ENCODE results near the gene HOXD11. TPM values are rescaled to one million over a fixed set of nuclear protein-coding genes. Genes with fewer than 3 reads are reported as not detected.

HOXD11 gene
- total RNA-seq, 1 donor from 2014 or later: not detected

DNA sequence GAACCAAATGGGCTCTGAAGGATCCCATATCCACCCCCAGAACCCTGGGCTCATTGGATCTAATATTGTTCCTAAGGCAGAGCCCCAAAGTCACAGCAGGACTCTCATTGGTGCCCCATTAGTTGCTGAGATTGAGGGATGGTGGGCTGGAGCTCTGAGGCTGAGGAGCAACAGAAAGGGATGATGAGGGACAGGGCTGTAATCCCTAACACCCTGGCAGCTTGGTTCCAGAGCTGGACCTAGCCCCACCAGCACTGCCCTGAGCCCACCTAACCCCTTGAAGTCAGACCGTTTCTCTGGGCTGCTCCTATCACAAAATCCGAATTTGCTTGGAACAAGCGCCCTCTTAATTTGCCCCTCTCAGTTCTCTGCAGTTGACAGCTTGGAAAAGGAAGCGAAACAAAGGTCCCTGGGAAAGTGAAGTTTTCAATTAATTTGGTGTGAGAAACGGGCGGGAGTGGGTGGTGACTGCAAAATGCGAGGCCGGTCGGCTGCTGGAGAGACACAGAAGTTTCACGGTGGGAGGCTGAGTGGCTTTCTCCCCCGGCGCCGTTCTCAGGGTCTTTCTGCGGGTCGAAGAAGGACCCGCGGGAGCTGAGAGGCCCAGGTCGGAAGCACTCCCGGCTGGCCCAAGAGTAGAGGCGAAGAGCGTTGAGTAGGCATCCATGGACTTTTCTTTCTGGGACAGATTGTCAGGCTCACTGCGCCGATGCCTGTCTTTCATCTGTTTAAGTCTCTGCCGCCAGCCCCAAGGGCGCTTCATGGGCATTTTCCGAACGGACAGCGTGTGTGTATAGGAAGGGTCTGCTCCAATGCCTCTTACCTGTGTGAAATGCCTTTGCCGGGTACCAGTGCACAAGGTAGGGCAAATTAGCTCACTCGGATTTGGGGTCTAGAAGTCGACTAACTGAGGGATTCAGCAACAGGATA is 15.5 kb upstream of the HOXD11 start:
- FAIRE-seq (no peak), DNase-seq (ENCODE audit: low spot score in 2 of 2) (no peak)

GRCh38 chr2:176092270-176093144 is 14.6 kb upstream of the HOXD11 start, which contains the start of gene HOXD13:
HOXD13 (plus strand) TSS chr2:176092721; CDS start chr2:176092891, 170 bp downstream.
- FAIRE-seq (no peak), DNase-seq (ENCODE audit: low spot score in 2 of 2) (no peak)

DNA sequence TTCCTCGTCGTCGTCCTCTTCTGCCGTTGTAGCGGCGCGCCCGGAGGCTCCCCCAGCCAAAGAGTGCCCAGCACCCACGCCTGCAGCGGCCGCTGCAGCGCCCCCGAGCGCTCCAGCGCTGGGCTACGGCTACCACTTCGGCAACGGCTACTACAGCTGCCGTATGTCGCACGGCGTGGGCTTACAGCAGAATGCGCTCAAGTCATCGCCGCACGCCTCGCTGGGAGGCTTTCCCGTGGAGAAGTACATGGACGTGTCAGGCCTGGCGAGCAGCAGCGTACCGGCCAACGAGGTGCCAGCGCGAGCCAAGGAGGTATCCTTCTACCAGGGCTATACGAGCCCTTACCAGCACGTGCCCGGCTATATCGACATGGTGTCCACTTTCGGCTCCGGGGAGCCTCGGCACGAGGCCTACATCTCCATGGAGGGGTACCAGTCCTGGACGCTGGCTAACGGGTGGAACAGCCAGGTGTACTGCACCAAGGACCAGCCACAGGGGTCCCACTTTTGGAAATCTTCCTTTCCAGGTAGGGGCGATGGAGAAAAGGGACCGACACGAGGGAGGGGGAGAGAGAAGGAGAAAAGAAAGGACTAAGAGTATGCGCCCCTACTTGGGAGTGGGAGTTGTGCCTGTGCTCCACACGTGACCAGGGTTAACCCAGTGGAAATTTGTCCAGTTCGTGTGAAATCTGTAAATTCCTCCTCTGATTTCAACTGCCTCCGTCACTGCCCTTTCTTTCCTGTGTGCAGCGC is 13.8 kb upstream of the HOXD11 start:
- FAIRE-seq: no peak
- DNase-seq (ENCODE audit: low spot score in 2 of 2): no peak

DNA sequence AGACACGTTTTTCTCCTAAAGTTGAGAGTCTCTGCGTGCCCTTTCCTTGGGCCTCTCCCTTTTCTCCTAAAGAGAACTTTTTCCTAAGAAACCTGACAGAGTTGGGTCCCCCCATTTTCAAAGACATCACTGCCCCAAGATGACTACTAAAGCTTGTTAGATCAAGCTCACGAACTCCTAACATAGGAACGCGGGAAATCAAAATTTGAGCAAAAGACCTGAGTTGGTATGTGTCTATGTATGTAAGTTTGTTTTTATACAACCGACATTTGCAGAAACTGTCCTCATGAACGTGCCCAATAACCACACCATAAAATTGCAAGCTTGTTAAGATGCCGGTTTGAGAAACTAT is 13.2 kb upstream of the HOXD11 start:
- FAIRE-seq (no peak), DNase-seq (ENCODE audit: low spot score in 2 of 2) (no peak)

- no peak for DNase-seq (ENCODE audit: low spot score in 2 of 2)
- no peak for FAIRE-seq
These were observed 12.7 kb upstream of the HOXD11 start for GRCh38 chr2:176094349-176094748.

GRCh38 chr2:176095421-176095820 is 11.7 kb upstream of the HOXD11 start:
- no peak for DNase-seq (ENCODE audit: low spot score in 2 of 2)
- FAIRE-seq: no peak

- no peak for DNase-seq (ENCODE audit: low spot score in 2 of 2)
These were observed 10.7 kb upstream of the HOXD11 start for GRCh38 chr2:176096243-176096985.

DNA sequence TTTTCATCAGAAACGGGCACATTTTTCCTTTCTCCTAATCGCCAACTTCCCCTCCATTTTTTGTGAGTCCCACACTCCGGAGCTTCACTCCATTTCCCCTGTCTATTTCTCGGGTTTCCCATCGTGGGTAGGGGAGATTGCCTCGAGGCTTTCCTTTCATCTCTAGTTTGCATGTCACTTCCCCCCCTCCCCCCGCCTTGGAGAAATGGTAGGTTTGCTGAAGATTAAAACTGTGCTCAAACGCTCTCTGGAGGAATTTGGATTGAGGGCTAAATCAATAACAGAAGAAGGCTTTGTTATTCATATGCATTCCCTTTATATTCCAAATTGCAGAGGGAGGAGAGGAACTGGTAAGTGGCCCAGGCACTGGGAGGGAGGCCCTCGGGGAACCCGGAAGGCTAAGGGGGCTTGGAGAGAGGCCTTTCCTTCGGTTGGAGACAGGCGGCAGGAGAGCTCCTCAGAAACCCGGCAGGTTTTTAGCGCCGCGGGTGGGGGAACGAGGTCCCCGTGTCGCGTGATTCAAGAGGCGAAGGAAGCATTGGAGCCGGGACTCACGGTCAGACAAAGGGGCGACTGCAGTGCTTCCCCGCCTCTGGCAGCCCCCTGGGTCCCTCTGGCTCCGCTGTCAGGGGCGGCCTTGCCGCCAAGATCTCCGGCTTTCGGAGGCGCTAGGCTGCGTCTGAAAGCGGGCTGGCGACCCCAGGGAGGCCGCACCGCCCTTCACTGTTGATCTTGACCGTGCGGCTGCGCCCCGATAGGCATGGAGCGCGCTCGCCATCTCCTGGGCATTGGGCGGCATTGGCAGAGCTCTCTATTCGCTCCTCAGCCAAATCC is 9.9 kb upstream of the HOXD11 start:
- FAIRE-seq: no peak
- peak; percentile 68 to 82 for DNase-seq (ENCODE audit: low spot score in 2 of 2)

More at GRCh38 chr2:176096243-176096985, 10.7 kb upstream of the HOXD11 start:
- no peak for FAIRE-seq

- FAIRE-seq: no peak
- no peak for DNase-seq (ENCODE audit: low spot score in 2 of 2)
These were observed 9.2 kb upstream of the HOXD11 start for GRCh38 chr2:176097820-176098365.

DNA sequence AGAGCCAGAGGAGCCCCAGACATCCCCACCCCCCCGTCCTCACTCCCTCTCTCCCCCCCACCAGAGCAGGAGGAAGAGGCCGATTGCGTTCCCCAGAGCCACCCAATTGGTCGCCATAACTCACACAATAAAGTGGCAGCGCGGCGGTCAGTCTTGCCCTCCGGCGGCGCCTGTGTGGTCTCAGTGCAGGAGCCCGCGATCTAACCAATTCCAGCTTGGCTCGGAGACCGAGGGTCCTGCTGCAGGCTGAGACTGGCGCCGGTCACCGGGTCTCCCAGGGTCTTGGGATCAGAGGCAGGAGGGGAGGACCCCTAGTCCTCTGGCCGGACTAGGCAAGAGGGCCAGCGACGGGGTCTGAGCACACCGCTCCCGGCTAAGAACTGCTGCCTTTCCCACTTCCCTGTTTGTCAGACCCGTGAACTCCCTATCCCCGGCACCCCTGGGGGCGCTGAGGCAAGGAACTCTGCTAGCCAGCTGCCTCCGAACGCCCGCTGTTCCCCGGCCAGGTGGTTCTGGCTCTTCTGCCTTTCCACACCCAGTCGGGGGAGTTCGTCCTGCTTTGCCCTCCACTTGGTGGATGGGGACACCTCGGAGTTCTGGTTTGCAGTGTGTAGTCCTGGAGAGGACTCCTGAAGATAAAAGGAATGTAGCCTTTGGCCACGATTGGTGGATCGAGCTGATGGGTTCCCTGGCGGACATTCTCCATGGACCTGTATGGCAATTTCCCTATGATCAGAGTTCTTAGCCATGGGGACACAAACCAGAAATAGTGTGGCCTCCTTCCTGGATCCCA is 8.5 kb upstream of the HOXD11 start:
- FAIRE-seq (no peak), DNase-seq (ENCODE audit: low spot score in 2 of 2) (no peak)

DNA sequence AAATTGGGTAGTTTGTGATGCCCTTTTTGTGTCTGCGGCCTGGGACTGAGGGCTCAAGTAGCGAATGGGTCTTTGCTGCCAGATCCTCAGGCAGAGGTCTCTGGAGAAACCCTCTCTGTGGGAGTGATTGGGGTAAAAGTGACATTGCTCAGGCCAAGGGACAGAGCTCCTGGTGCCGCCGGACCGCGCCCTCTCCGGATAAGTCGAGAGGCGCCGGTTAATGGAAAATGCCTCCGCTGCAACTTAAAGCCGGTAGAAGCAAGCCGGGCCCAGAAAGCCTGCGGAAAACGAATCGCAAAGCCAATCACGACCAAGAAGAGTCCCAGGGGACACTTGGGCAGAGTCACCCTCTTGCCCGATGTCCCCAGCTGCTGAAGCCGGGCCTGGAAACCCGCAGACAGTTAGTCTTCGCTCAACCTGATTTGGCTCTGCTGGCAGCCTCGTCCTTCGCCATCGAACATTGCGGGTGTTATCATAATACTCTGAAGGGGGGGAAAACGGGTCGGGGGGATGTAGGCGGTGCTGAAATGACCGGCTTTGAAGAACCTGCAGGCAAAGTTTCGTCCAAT is 7.8 kb upstream of the HOXD11 start:
- FAIRE-seq (no peak), DNase-seq (ENCODE audit: low spot score in 2 of 2) (no peak)

DNA sequence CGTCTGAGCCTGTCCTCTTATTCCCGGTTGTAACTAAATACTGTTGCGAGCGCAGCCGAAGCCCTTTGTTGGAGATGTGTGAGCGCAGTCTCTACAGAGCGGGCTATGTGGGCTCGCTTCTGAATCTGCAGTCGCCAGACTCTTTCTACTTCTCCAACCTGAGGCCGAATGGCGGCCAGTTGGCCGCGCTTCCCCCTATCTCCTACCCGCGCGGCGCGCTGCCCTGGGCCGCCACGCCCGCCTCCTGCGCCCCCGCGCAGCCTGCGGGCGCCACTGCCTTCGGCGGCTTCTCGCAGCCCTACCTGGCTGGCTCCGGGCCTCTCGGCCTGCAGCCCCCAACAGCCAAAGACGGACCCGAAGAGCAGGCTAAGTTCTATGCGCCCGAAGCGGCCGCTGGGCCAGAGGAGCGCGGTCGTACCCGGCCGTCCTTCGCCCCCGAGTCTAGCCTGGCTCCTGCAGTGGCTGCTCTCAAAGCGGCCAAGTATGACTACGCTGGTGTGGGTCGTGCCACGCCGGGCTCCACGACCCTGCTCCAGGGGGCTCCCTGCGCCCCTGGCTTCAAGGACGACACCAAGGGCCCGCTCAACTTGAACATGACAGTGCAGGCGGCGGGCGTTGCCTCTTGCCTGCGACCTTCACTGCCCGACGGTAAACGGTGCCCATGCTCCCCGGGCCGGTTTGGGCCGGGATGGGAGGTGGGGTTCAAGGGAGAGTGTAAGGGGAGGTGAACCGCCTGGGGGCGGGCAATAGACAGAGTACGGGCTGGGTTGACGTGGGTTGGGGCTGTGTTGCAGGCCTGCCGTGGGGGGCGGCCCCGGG is 7.1 kb upstream of the HOXD11 start, which contains the start of gene HOXD12:
HOXD12 (plus strand) TSS at position 68 of the 819 bp plus-strand sequence; CDS start at position 75, 7 bp downstream.
- DNase-seq (ENCODE audit: low spot score in 2 of 2) (no peak), FAIRE-seq (no peak)

- FAIRE-seq: no peak
- DNase-seq (ENCODE audit: low spot score in 2 of 2): no peak
These were observed 6.4 kb upstream of the HOXD11 start for GRCh38 chr2:176100547-176101140.

DNA sequence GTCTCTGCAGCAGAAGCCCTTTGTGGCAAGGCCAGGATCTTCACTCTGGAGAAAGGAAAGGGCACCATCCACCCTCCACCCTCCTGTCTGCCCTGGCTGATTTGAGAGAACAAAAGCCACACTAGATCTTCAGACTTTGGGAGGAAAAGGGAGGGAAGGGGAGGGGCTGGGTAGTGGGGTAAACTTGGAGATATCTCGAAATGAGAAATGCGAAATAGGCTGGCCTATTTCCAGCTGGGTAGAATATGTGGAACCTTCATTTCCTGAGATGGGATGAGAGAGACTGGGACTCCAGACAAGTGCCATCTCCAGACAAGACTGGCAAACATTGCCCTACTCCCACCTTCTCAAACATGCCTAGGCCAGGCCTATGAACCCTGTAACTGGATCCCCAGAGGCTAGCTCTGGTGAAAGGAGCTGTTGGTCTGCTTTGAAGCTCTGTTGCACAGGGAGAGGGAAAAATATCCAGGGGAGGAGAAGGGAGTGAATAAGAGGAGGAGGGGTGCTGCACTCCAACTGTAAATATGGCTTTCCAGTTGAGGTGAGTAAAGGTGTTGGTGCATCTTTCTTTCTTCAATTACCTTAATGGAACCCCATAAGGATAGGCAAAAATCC is 5.8 kb upstream of the HOXD11 start:
- DNase-seq (ENCODE audit: low spot score in 2 of 2) (no peak), FAIRE-seq (no peak)

- no peak for DNase-seq (ENCODE audit: low spot score in 2 of 2)
These were observed 5.2 kb upstream of the HOXD11 start for GRCh38 chr2:176101842-176102241.

More at GRCh38 chr2:176101842-176102241, 5.2 kb upstream of the HOXD11 start:
- FAIRE-seq: no peak
